ENCODE results near the gene DOLPP1.

GRCh38 chr9:129068990-129069861, 11.7 kb upstream of the DOLPP1 start:
- no peak for TF ChIP-seq POLR2AphosphoS5 (IDR thresholded peaks at IDR 0.05; ENCODE audit: borderline replicate concordance, low read depth, low read length)
- no peak for TF ChIP-seq EZH2 (IDR thresholded peaks at IDR 0.05)
